Measurements from ENCODE around the gene NPDC1.

NPDC1 gene

GRCh38 chr9:136994180-136994887, 51.6 kb downstream of the NPDC1 start:
- DNase-seq (ENCODE audit: low read depth in 3 of 3) = no peak

- no peak for DNase-seq (ENCODE audit: low read depth in 3 of 3)
Measured at GRCh38 chr9:136992819-136993369, 53.1 kb downstream of the NPDC1 start.

DNA sequence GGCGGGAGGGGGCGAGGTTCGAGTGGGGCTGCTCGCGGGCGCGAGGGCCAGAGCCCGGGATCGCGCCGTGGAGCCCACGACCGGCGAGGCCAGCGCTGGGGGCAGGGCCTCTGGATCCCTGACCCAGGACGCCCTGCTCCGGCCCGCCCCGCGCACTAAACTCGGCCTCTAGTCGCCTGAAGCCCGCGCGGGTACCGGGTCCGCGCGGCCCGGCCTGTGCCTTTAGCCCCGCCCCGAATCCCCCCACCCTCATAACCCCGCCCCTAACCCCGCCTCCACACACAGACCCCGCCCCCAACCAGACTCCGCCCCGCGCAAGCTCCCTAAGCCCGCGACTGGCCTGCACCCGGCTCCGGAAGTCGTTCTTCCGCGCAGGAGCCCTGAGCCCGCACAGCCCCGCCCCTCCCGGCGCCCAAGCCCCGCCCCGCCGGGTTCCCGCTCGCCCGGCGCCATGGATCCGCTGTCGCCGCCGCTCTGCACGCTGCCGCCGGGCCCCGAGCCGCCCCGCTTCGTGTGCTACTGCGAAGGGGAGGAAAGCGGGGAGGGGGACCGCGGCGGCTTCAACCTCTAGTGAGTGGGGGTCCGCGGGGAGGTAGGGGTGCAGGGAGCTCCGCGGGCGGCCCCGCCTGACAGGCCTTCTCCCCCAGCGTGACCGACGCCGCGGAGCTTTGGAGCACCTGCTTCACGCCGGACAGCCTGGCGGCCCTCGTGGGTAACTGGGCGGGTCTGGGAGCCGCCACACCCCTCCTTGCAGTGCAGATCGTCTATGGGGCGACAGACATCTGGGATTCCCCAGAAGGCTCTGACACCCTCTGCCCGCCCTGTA, 53.8 kb downstream of the NPDC1 start, which contains the start of gene PAXX:
Gene PAXX (plus strand): TSS at position 430 of the 826 bp plus-strand sequence. CDS start 22 bp downstream, at position 452.
- peak; percentile 86 to 95 (median 89) for DNase-seq (ENCODE audit: low read depth in 3 of 3)

GRCh38 chr9:136990242-136990911, 55.6 kb downstream of the NPDC1 start:
- DNase-seq (ENCODE audit: low read depth in 3 of 3) = no peak

All from stimulated activated CD4-positive, alpha-beta T cell treated with anti-CD3 and anti-CD28 coated beads, TNF-alpha, amount 100 ng/mL, for 24 hours (primary cell).